Ramos (cell line): Measurements from ENCODE around the gene RIMBP2.

Experiments
- in situ Hi-C: fragments of 300-500 bp; cut with MboI; formaldehyde crosslinking; loops from one replicate; pipeline ENCODE4 v1.14.3; 2022; ENCODE audit warnings: low sequenced_read_pairs; ENCODE audit not compliant: unreplicated experiment

RIMBP2 gene

DNA sequence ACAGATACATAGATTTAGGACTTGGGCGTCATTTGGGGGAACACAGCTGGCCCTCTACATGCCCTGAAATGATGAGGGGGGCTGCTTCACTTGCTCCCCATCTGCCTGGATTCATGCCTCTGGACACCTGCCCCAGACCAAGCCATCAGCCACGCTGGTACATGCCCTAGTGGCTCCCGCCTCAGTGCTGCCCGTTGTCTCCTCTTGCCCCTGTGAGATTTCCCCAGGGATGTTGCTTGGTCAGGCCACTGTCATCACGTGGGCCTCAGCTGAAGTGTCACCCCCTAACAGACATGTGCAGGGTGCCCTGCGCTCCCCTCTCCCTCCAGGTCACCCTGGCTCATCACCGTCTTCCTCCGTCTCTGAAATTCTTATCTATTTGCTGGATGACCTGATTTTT, 220.9 kb downstream of the RIMBP2 start:
- in situ Hi-C loops: no loop called here

DNA sequence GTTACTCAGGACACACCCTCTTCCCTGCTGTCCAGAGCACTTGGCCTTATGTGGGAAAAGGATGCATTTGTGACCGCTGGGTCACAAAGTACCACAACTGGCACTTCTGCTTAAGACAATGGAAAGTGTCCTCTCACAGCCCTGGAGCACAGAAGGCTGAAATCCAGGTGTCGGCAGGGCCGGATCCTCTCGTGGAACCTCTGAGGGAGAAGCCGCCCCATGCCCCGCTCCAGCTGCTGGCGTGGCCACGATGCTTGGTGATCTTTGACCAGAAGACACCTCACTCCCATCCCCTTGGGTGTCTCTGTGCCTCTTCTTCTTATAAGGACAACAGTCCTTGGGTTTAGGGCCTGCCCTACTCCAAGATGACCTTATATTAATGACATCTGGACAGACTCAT, 221.4 kb downstream of the RIMBP2 start:
- in situ Hi-C loops: no loop called here

DNA sequence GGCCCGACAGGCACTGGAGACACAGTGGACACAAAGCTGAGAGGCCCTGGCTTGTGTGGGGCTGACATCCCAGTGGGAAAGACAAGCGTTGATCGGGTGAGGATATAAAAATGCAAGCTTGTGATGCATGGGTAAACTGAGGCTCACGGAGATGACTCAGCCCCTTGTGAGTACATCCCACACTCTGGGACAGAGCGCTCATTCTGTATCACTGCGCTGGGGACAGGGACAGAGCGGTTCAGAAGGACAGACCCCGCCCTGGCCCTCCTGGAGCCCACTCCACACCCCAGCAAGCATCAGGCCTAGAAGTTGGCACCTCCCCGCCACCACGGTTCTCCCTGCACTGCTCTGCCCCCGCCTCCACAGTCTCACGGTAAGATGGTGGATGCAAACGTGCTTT, 222.1 kb downstream of the RIMBP2 start:
- in situ Hi-C loops: no loop called here

DNA sequence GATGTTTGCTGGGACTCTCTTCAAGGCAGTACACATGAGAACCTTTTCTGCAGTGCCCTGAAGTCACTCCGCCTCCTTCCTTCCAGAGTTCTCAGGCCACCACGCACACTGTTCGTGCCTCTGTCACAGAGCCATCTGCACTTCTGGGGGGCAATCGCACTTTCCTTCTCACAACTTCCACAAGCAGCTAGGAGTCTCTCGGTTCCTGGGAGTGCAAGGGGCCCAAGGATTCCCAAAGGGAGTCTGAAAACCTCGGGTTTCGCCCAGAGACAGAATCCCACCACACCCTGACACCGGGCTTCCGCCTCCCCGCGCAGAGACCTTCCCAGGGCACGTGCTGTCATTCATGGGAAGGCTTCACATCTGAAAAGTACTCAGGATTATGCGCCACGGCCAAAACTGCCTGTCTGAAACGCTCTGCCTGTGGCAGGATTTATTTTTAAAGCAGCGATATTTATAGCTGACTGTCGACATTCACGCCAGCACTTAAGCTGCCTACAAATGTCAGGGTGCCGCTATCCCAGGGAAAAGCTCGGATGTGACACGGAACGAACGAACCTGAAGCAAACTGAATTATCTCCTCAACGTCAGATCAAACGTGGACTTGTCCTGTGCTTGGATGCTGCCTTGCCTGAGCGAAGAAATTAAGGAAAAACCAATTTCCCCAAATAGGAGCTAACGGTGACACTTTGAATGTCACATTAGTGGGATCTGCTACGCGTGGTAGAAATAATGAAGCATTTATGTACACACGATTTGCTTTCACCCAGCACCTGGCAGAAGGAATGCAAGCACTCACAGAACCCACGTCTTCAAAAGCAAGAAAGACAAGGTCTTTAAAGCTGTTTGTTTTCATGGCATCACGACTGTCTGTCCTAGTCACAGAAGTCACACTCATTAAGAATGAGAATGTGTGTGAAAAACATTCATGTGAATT, 224.4 kb downstream of the RIMBP2 start:
- in situ Hi-C loops: no loop called here

DNA sequence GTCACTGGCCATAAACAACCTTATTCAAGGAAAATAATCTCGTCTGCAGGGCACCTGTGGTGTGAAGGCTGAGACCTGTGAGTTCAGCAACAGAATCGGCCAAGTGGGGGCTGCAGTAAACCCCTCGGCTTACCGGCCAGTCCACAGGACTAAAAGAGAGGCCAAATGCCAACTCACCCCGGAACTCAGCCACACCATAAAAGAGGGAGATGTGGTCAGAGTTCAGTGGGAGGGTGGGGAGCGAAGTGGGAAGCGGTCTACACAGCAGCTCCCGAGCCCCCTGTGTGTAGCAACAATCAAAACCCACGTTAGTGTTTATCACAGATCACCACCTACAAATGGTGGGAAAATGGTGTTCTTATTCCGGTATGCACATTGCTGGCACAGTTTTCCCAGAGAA, 225.4 kb downstream of the RIMBP2 start:
- in situ Hi-C loops: no loop called here

DNA sequence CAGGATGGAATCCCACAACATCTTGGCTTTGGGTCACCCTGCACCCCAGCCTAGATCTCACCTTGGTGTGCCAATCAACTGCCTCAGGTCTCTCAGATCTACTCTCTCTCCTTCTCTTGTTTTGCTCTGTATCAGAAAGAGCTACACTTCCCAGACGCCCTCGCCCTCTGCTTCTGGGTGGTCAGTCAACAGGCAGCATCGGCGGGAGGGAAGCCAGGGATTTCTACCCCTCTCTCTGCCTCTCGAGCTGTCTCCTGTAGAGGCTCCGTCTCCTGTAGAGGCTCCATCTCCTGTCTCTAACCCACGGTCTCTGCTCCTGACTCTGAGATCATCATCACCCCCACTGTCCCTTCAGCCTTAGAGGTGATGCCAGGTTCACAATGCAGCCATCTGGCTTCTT, 226.8 kb downstream of the RIMBP2 start:
- in situ Hi-C loops: no loop called here

DNA sequence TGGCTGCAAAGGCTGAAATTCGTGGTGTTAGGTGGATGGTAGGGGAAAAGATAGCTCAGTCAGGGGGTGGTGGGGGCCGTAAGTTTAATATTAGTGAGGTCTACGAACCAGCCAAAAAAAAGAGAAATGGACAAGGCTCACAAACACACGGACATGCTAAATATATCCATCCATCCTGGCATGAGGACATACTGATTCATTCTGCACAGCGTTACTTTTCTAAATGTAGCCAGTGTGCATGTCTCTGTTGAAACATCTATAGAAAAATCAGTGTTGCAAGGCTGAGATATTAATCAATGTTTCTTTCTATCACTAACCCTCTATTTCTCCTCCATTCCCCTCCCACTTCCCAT, 227.8 kb downstream of the RIMBP2 start:
- in situ Hi-C loops: no loop called here

DNA sequence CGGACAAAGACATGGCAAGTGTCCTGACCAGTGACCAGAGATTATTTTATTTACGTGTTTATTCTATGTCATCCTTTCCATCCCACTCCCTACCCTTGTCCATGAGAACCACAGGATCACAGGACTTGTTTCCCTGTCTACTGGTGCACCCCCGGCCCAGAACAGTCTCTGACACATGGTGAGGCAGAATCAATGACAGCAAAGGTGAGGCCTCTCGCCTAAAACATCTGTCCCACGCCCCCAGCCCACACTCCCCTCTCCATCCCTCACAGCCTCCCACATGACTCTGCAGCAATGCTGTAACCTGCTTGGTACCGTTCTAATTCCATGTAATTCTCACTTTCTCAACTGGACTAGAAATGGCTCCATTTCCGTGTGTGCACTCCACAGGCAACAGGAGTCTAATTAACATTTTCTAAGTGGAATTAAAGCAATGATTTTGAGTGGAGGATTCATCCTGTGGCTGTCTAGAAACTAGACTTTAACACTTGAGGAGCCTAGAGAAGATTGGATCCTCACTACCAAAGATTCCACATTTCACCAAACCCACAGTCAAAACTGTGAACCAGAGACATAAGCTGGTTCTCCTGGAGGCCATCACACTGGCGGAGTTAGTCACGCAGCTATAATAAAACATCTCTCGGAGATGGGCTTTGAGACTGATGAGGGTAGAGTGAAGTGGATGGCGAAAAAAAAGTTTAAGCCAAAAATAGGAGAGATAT, 228.3 kb downstream of the RIMBP2 start:
- in situ Hi-C loops: no loop called here

DNA sequence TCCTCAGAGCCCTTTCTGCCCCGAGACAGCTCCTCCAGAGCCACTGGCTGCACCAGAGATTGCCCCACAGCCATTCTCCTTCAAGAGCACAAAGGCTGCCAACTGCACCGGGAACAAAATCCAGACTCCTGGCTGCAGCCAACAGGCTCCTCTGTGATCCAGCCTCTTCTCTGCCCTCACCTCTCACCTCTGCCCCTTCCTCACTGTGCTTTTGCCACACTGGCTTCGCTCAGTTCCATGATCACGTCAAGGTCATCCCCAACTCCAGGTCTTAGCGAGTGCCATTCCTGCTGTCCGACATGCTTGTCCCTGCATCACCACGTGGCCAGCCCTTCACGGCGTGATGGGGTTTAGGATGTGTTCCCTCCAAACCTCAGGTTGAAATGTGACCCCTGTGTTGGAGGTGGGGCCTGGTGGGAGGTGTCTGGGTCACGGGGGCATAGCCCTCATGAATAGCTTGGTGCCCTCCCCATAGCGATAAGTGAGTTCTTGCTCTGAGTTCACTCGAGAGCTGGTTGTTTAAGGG, 229.1 kb downstream of the RIMBP2 start:
- in situ Hi-C loops: no loop called here

DNA sequence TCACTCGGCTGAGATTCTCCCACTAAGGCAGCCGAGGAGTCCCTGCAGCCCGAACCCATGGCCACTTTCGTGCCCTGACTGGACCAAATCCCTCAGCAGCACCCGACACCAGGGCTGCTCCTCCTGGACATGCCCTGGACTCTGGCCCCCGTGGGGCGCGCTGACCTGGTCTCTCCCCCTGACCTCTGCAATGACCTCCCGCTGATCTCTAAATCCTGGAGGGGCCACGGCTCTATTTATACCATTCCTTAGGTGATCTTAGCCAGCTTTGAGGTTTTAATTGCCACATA, 230.0 kb downstream of the RIMBP2 start:
- in situ Hi-C loops: no loop called here

DNA sequence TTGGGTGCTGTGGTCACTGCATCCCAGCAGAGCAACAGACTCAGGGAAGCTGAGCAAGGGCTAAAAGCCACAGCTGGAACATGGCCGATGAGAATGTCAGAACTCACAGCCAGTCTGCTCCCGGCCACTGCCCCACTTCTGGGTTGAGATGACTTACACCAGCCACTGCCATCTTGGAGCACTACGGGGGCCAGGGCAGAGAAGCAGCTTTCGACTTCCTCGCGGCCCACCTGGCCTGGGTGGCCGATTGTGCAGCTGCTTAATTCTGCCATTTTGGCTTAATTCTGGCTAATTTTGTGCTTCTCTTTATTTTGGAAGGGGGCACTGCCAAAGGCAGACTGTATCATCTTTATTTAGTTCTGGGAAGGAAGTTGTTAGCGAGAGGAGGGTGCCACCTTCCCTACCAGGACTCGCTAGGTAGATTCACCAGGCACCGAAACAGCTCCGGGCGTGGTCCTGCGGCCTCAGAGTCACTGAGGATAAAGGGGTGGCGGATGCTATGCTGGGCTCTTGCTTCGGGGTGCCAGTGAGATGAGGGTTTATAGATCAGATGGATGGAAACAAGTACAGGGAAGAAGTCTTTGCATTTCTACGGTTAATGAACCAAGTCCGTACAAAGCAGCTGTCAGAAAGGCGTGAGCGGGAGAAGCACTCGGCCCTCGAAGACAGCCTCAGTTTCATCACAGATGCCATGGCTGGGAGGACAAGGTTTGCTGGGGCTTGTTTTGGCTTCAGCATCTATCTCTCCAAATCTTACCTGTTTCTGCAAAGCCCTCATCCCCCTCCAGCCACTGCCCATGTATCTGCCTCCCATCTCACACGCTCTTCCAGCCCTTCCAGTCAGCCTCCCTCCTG, 230.6 kb downstream of the RIMBP2 start:
- in situ Hi-C loops: no loop called here

DNA sequence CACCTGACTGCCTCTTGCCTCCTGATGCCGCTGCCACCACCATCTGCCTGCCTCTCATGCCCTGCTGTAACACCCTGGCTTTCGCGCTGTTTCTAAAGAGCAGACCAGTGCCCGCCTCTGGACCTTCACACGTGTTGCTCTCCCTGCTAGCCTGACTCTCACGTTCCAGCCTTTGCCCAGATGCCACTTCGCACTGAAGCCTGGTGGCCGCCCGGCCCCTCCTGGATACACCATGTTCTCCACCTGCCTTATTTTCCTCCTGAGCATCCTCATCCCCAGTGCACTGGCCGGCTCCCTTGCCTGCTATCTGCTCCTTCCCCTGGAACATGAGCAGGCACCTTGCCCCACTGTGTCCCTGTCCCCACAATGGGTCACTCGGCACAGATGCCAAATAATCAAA, 231.9 kb downstream of the RIMBP2 start:
- in situ Hi-C loops: no loop called here

DNA sequence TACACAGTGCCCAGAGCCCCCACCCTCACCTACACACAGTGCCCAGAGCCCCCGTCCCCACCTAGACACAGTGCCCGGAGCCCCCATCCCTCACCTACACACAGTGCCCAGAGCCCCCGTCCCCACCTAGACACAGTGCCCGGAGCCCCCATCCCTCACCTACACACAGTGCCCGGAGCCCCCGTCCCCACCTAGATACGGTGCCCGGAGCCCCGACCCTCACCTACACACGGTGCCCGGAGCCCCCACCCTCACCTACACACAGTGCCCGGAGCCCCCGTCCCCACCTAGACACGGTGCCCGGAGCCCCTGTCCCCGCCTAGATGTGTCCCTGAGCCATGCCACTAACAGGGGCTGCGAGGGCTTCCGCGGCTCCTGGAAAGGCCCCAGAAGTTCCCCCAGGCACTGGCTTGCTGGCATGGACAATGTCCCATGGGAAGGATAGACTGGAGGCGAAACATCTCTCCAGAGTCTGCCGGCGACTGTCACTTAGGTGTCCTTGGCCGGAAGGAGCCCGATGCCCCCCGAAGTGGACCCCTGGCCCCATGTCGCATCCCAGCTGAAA, 232.4 kb downstream of the RIMBP2 start:
- in situ Hi-C loops: no loop called here

DNA sequence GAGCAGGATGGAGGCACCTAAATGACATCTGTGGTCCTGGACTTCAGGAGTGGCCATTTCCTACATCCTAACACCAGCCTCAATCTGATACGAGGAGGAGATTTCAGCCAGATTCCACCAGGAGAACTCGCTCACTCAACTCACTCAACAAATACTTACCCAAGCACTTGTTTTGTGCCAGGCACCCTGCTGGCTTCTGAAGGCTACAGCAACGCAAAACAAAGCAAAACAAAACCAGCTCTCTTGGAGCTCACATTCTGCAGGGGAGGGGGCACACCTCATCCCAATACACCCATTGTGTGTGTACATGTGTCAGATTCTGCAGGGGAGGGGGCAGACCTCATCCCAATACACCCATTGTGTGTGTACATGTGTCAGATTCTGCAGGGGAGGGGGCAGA, 233.7 kb downstream of the RIMBP2 start:
- in situ Hi-C loops: no loop called here

DNA sequence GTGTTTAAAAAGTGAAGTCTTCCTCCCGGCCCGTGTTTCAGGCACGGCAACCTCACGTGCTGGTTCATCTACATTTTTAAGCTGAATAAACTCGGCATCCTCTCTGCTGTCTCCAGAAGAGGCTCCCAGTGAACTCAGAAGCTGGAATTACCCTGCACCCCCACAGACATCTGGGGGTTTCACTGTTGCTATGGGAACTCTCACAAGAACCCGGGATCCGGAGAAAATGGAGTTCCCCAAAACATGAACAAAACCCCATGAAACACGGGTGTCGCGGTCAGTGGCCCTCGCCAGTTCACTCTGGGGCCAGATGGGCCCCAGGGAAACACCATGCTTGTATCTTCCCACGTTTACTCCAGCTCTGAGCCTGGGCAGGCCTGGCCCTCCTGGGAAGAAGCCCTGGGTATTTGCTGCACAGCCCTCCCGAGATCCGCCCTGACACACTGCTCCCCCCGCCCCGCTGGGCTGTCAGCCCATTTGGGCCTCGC, 234.7 kb downstream of the RIMBP2 start:
- in situ Hi-C loops: no loop called here

DNA sequence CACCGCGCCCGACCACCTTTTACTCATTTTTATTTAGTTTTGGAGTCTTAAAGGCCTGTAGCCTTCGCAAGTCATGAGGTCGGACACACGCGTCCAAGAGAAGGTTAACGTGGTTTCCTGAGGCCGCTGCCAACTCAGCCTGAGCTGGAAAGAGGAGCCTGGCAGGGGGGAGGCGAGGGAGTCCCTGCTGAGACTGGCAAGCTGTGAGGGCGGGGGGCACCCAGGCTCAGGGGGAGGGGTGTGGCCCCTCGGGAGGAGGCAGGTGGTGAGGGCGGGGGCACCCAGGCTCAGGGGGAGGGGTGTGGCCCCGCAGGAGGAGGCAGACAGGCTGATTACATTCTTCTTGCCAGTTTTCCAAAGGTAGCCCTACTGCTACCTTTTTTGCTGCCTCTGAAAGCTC, 235.2 kb downstream of the RIMBP2 start:
- in situ Hi-C loops: no loop called here

DNA sequence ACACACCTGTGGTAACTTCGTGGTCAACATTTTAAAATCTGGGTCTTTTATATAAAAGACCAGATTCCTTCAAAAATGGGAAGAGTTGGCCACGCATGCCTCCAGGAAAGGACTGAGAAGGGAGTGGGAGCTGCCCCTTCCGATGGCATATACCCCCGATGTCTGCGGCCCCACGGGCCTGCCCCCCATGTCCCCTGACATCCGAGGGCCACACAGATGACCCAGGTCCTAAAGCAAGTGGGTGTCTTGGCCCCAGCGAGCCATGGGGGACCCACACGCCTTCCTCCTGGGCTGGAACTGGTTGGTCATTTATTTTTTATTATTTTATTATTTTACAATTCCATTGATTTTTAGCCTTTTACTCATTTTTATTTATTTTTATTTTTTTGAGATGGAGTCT, 235.9 kb downstream of the RIMBP2 start:
- in situ Hi-C loops: no loop called here

DNA sequence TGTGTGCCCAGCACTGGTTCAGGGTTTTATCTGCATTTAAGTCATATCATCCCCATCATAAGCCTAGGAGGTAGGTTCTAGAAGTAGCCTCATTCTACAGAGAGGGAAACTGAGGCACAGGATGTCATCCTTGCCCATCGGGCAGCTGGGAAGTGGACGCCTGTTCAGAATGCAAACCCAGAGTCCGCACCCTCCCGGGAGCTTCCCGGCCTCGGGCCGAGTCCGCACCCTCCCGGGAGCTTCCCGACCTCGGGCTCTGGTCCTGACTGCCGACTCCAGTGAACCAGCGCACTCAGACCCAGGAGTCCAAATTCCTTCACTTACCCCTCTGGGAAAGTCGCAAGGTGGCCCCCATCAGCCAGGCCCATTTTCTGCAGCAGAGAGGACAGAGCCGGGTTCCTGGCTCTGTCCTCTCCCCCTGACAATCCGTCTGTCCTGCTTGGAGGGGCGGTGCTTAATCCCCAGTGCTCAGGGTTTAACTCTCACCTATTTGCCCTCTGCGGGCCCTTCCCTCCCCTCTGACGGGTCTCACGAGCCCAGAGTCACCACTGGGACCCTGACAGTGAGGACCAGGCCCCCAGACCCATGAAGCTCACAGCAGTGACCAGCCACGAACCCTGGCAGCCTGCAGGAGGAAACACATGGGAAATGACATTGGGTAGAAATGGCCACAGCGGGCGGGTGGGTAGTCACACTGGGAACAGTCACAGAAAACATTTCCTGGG, 236.5 kb downstream of the RIMBP2 start:
- in situ Hi-C loops: no loop called here

DNA sequence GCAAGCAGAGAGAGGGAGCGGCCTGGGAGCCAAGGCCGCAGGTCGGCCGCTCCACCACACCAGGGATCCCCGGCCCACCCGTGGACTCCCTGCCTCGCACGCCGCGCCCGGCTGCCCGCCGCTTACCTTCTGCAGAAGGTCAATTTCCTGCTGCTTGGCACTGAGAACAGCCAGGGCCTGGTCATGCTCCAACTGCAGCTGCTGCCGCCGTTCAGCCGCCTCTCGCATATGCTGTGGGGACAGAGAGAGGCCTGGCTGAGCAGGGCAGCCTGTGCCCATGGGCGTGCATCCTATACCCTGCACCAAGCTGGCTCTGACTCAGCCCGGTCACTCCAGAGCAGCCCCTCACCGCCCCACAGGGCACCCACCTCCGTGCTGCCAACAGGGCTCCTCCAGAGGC, 237.3 kb downstream of the RIMBP2 start:
- in situ Hi-C loops: no loop called here

DNA sequence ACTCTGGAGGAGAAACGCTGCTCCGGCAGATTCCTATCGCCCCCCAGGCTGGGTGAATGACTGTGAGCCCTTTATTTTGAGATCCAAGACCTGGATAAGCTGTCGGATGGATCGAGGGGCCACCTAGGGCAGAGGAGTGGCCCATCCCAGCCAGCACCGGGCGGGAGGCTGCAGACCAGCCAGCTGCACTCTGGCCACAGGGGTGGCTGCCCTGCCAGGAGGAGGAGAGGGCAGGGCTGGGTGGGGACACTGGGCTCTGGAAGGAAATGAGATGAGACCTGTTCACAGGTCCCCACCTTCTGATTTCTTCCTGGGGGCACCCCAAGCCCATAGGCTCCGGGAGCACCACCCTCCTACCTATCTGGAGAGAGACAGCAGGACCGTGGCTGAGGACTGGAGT, 238.4 kb downstream of the RIMBP2 start:
- in situ Hi-C loops: no loop called here
